Pancreas (tissue), 10 donors: ENCODE results near the gene ITGA7. TPM values are rescaled to one million over a fixed set of nuclear protein-coding genes. Genes with fewer than 3 reads are reported as not detected.

Experiments used
- ATAC-seq, 4 donors: fragments of 200-7000 bp; cut with Tn5 transposase; one replicate each; pipeline versions ENCODE4 v1.8.0 to v1.9.1; 2020; ENCODE audit warnings: mild to moderate bottlenecking in 4 of 4, moderate library complexity in 4 of 4
- DNase-seq, 6 donors: peaks; one replicate each; pipeline ENCODE4 v3.0.0-alpha.2; 2020
- FAIRE-seq: peaks from 2 replicates; lab custom pipeline; 2012; peaks lifted over from hg19 to GRCh38; lab: Jason Lieb, UNC
- H3K27ac ChIP-seq, 4 donors: fragments of 200-600 bp; sonication (generic); 1 replicate in 3 of 4; 2 replicates in 1 of 4; pipeline versions ENCODE4 v1.5.0 to v1.8.0; 2020
- H3K27me3 ChIP-seq, 4 donors: fragments of 200-600 bp; one replicate each; pipeline ENCODE4 v1.8.0; 2021
- H3K36me3 ChIP-seq, 3 donors: fragments of 200-600 bp; sonication (generic) in 1 of 3; one replicate each; pipeline versions ENCODE4 v1.5.0 to v1.8.0; 2020 to 2021
- H3K4me1 ChIP-seq, 3 donors: fragments of 200-600 bp; one replicate each; pipeline ENCODE4 v1.8.0; 2021
- H3K4me3 ChIP-seq, 4 donors: fragments of 200-600 bp; sonication (generic) in 2 of 4; one replicate each; pipeline versions ENCODE4 v1.5.0 to v1.8.0; 2020 to 2021
- H3K9me3 ChIP-seq, 4 donors: fragments of 200-600 bp; one replicate each; pipeline ENCODE4 v1.8.0; 2021
- WGBS, 2 donors: extraction: QIAGEN DNeasy Blood & Tissue Kit; methylation state at CpG; one replicate each; pipeline ENCODE4 v1.1.7; 2013; 5-methylcytosine and 5-hydroxymethylcytosine counted together
- intact Hi-C, 3 donors: fragments of 100-400 bp; cut with DNase I; formaldehyde crosslinking; loops; one replicate each; pipeline versions ENCODE4 v1.11.1 to v1.14.2; 2022
- polyA plus RNA-seq, 2 donors: library from polyadenylated mRNA; stranded (reverse); fragments of 200-250 nt; gene quantifications; one replicate each; pipeline ENCODE4 v1.2.3, GENCODE V29; 2013
- total RNA-seq, 6 donors: library from RNA; stranded (reverse); fragmentation: NEBNext Ultra II Directional in 4 of 6; extraction: Animal tissue kit (Norgen Biotek cat#: 25700) in 4 of 6; gene quantifications; one replicate each; pipeline versions ENCODE4 v1.2.1 to v1.2.4, GENCODE V29; 2021 to 2023
- TF ChIP-seq, protein P1 (sequence below), 4 donors: fragments of 200-600 bp; sonication (generic) in 3 of 4; IDR thresholded peaks; one replicate each; pipeline versions ENCODE4 v1.5.0 to v1.8.0; 2021; ENCODE audit warnings: antibody characterized with exemption in 4 of 4
- donor health status: healthy with polysubstance abuse.
- donor health status: DM: no; HTN: no; CAD: no; lungs with moderate emphysema.
- donor health status: DM: no; HTN: no; CAD: no.
- donor health status: control.
- donor health status: control.
- donor health status: Bipolar disorder and iron deficiency.
- donor health status: DM: yes; HTN: yes; CAD: no.
- donor health status: DM: no; HTN: no; CAD: no.
- donor health status: DM: no; HTN: no; CAD: no.
- donor health status: DM: yes; HTN: yes; CAD: no.

ITGA7 gene
- total and polyA plus RNA-seq, 8 donors = 3.4 to 34.5 (median 9.1) TPM

DNA sequence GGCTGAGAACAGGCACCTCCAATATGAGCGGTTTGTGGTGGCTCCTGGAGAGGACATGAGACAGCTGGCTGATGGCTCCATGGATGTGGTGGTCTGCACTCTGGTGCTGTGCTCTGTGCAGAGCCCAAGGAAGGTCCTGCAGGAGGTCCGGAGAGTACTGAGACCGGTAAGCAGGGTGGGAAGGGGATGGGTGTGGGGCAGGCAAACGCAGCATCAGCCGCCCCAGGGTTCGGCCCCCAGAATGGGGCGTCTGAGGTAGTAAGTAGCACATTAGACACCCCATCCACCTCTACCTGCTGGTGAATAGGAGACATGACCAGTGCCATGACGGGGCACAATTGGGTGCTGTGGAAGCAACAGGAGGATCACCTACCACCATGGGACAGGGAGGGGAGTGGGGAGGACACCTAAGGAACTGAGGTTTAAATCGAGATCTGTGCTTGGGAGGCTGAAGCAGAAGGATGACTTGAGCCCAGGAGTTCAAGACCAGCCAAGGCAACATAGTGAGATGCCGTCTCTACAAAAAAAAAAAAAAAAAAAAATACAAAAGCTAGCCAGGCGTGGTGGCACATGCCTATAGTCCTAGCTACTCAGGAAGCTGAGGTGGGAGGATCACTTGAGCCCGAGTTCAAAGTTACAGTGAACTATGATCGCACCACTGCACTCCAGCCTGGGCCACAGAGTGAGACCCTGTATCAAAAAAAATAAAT, 25.5 kb downstream of the ITGA7 start:
- intact Hi-C loops = no loop called here
- Histone ChIP-seq H3K4me1 (peaks cover 0 to 6% (median 0%) of the 10 kb centered on the region in 3 donors), H3K27me3 (no peaks in the 10 kb centered on the region), H3K27ac (peak overlapping the region in 1 of 4 donors; percentile 39), H3K9me3 (no peaks in the 10 kb centered on the region), H3K4me3 (peak overlapping the region; percentile 27 to 53 (median 38)), H3K36me3 (no peaks in the 10 kb centered on the region)
- peak; percentile 2 to 12 (median 7) for ATAC-seq
- DNase-seq = no peak
- WGBS, 2 donors = 51 to 67% methylated on average over 11 to 13 of the region's 13 CpGs
- TF ChIP-seq, protein P1, sequence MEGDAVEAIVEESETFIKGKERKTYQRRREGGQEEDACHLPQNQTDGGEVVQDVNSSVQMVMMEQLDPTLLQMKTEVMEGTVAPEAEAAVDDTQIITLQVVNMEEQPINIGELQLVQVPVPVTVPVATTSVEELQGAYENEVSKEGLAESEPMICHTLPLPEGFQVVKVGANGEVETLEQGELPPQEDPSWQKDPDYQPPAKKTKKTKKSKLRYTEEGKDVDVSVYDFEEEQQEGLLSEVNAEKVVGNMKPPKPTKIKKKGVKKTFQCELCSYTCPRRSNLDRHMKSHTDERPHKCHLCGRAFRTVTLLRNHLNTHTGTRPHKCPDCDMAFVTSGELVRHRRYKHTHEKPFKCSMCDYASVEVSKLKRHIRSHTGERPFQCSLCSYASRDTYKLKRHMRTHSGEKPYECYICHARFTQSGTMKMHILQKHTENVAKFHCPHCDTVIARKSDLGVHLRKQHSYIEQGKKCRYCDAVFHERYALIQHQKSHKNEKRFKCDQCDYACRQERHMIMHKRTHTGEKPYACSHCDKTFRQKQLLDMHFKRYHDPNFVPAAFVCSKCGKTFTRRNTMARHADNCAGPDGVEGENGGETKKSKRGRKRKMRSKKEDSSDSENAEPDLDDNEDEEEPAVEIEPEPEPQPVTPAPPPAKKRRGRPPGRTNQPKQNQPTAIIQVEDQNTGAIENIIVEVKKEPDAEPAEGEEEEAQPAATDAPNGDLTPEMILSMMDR (IDR thresholded peaks at IDR 0.05) = no peak
- no peak for FAIRE-seq

DNA sequence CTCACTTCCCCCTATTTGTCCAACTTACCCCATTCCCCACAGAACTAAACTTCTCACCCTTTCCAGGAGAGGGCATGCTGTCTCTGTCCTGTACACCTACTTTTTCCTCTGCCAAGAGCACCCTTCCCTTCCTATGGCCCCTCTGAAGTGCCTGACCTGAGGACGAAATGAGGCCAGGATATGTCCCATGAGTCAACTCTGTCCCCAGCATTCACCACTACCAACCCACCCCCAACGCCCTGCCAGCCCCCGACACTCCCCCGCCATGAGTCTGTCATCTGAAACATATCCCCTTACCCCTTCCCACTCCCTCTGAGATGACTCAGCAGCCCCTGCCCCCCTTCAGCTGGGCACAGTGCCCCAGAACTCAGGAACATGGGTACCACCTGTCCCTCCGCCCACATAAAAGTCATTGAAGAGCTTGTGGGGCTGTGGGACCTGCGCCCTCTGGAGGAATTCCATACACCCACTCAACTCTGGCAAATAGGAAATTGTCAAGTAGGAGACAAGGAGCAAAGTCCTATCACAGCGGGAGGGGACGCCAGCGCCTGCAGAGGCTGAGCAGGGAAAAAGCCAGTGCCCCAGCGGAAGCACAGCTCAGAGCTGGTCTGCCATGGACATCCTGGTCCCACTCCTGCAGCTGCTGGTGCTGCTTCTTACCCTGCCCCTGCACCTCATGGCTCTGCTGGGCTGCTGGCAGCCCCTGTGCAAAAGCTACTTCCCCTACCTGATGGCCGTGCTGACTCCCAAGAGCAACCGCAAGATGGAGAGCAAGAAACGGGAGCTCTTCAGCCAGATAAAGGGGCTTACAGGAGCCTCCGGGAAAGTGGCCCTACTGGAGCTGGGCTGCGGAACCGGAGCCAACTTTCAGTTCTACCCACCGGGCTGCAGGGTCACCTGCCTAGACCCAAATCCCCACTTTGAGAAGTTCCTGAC, 26.3 kb downstream of the ITGA7 start:
- TF ChIP-seq, protein P1 (IDR thresholded peaks at IDR 0.05) = peak in 3 of 4 donors; percentile 11 to 33 (median 21)
- 3 to 5% methylated on average over 17 of the region's 17 CpGs for WGBS, 2 donors
- H3K27ac ChIP-seq = peak overlapping the region in 2 of 4 donors; percentile 2 to 39
- H3K4me1 ChIP-seq = peaks cover 0 to 6% (median 0%) of the 10 kb centered on the region in 3 donors
- no peaks in the 10 kb centered on the region for H3K9me3 ChIP-seq
- no peaks in the 10 kb centered on the region for H3K36me3 ChIP-seq
- ATAC-seq (peak; percentile 81 to 94 (median 91)), DNase-seq (peak; percentile 67 to 87 (median 78)), FAIRE-seq (no peak)
- intact Hi-C loops = no loop called here
- peak overlapping the region; percentile 27 to 53 (median 38) for H3K4me3 ChIP-seq
- no peaks in the 10 kb centered on the region for H3K27me3 ChIP-seq

DNA sequence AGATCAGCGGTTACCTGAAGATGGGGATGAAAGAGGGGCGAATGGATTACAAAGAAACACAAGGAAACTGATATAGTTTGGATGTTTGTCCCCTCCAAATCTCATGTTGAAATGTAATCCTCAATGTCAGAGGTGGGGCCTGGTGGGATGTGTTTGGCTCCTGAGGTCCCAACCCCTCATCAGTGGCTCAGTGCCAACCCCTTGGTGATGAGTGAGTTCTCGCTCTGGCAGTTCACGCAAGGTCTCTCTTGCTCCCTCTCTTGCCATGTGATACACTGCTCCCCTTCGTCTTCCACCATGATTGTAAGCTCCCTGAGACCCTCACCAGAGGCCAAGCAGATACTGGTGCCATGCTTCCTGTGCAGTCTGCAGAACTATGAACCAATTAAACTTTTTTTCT, 28.0 kb downstream of the ITGA7 start:
- no peak for DNase-seq
- intact Hi-C loops = no loop called here
- WGBS, 2 donors = 75 to 88% methylated on average over 5 of the region's 5 CpGs
- Histone ChIP-seq H3K27ac (no peak overlapping the region), H3K36me3 (no peaks in the 10 kb centered on the region), H3K9me3 (no peaks in the 10 kb centered on the region), H3K27me3 (no peaks in the 10 kb centered on the region), H3K4me3 (no peak overlapping the region), H3K4me1 (peaks cover 0 to 6% (median 0%) of the 10 kb centered on the region in 3 donors)
- TF ChIP-seq, protein P1 (IDR thresholded peaks at IDR 0.05) = no peak
- no peak for ATAC-seq
- FAIRE-seq = no peak

DNA sequence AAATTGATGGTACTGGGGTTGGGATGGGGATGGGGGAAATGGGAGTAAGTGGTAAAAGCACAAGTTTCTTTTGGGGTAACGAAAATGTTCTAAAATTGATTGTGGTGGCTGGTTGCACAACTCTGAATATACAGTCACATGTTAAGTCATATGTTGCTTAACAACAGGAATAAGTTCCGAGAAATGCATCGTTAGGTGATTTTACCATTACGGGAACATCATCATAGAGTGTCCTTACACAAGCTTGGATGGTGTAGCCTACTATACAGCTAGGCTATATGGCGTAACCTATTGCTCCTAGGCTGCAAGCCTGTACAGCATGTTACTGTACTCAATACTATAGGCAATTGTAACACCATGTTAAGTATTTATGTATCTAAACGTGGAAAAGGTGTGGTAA, 31.0 kb downstream of the ITGA7 start:
- no peaks in the 10 kb centered on the region for H3K4me1 ChIP-seq
- H3K27me3 ChIP-seq = no peaks in the 10 kb centered on the region
- intact Hi-C loops = no loop called here
- no peaks in the 10 kb centered on the region for H3K36me3 ChIP-seq
- ATAC-seq (no peak), DNase-seq (no peak), FAIRE-seq (no peak)
- no peaks in the 10 kb centered on the region for H3K9me3 ChIP-seq
- WGBS, 2 donors = 60 to 76% methylated on average over 6 of the region's 6 CpGs
- TF ChIP-seq, protein P1 (IDR thresholded peaks at IDR 0.05) = no peak
- H3K4me3 ChIP-seq = no peak overlapping the region
- H3K27ac ChIP-seq = no peak overlapping the region
